GM21526 (cell line): Measurements from ENCODE around the gene POC1A.

Experiments used
- ATAC-seq: cut with Tn5 transposase; IDR thresholded peaks from one replicate; pipeline ENCODE4 v1.9.1; 2021; ENCODE audit warnings: moderate library complexity; ENCODE audit not compliant: unreplicated experiment, low FRiP score

POC1A gene

GRCh38 chr3:52132930-52133329, 21.3 kb downstream of the POC1A start:
- ATAC-seq, result no peak

GRCh38 chr3:52132041-52132440, 22.2 kb downstream of the POC1A start:
- ATAC-seq, result no peak

- no peak for ATAC-seq
These were observed 23.1 kb downstream of the POC1A start for GRCh38 chr3:52130966-52131622.

GRCh38 chr3:52128118-52128683, 26.0 kb downstream of the POC1A start:
- no peak for ATAC-seq

- ATAC-seq, result no peak
These were observed 27.7 kb downstream of the POC1A start for GRCh38 chr3:52126500-52126899.

- ATAC-seq, result no peak
These were observed 28.2 kb downstream of the POC1A start for GRCh38 chr3:52126036-52126435.

GRCh38 chr3:52124766-52125165, 29.5 kb downstream of the POC1A start:
- ATAC-seq, result no peak

GRCh38 chr3:52124126-52124525, 30.1 kb downstream of the POC1A start:
- no peak for ATAC-seq

DNA sequence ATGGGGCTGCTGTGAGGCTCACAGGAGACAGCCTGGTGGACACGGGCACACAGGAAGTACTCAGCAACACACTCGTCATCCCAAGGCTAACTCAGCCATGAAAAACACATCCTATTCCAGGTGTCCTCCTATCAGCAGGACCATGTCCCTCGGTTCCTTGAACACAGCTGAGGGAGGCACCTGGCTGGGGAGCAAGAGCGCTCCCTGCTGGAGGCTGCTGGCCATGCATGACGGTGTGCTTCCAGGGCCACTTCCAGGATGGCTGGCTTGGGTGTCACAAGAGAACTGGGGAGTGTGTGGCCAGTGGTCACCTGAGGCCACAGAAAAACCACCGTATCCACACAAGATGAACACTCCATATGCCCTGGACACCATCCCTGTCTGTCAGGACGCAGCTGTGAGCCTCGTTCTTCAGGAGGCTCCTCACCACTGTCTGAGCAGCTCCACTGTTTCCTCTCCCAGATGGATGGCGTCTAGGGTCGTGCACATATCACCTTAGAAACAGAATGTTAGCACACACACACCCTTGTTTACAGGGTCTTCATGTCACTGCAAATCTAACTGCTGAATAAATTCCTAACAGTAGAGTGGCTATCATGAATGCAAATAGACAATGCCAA, 31.0 kb downstream of the POC1A start:
- ATAC-seq, result no peak

DNA sequence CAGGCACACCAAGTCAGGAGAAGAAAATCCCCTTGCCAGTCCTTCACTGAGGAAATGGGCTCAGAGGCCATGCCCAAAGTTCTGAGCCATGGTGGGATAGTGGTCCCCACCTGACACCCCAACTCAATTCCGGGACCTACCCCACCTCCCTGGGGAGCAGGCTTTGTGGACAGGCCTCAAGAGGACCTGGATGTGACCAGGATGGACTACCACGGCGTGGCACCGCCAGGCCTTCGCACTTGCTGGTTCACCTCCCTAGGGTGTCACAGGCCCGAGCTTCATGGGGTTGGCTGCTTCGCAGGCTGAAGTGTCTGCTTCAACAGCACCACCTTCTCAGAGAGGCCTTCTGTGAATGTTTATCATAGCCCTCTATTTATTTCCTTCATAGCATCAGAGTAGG, 31.7 kb downstream of the POC1A start:
- ATAC-seq, result no peak

- ATAC-seq, result no peak
These were observed 32.4 kb downstream of the POC1A start for GRCh38 chr3:52121813-52122212.

DNA sequence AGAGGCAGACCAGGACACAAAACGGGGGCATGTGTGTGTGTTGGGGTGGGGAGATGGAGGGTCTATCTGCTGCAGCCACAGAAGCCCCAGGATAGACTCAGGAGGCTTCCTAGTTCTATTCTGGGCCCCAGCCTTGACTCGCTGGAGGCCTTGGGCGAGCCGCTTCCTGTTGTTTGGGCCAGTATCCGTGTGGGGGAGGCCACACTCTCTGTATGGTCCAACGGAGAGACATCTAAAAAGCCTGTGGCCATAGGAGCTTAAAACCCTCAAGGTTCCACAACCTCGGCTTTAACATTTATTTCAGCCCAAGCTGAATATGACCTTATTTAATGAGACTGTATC, 32.8 kb downstream of the POC1A start:
- ATAC-seq, result no peak

DNA sequence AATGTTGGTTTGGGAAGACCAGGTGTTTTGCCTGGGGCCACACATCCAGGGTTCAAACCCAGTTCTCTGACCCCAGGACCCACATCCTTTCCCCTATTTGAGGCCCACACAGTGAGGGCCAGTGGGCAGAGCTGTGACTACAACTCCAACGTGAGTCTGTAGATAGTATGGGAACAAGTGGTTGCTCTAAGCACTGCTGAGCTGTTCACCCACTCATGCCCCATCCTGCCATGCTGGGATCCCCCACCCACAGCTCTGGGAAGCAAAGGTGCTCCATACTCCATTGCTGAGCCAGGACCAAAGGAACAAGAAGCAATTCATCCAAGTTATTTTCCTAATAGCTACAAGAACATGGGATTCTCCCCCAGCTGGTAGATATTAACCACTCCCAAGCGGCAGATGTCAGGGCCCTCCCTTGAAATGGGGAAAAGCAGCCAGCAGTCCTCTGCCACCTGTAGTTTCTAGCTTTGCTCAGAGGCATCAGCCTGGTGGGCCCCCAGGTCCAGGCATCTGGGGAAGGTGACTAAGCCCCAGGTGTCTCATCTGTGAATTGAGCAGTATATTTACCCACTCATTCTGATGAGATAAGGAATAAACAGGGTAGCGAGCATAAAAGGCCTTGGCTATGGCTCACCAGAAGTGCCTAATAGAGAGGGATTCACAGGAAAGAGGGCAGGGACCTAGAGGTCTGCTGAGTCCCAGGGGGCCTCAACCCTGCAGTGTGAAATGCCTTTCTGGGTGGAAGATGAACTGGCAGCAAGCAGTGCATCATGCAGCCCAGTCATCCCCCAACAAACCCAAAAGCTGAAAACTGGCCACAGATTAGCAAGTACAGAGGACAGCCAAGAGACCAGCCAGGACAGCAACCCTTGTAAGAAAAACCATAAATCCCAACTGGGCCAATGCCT, 33.4 kb downstream of the POC1A start:
- ATAC-seq, result no peak

GRCh38 chr3:52119826-52120225, 34.4 kb downstream of the POC1A start:
- ATAC-seq, result no peak

GRCh38 chr3:52119099-52119498, 35.1 kb downstream of the POC1A start:
- ATAC-seq, result no peak

DNA sequence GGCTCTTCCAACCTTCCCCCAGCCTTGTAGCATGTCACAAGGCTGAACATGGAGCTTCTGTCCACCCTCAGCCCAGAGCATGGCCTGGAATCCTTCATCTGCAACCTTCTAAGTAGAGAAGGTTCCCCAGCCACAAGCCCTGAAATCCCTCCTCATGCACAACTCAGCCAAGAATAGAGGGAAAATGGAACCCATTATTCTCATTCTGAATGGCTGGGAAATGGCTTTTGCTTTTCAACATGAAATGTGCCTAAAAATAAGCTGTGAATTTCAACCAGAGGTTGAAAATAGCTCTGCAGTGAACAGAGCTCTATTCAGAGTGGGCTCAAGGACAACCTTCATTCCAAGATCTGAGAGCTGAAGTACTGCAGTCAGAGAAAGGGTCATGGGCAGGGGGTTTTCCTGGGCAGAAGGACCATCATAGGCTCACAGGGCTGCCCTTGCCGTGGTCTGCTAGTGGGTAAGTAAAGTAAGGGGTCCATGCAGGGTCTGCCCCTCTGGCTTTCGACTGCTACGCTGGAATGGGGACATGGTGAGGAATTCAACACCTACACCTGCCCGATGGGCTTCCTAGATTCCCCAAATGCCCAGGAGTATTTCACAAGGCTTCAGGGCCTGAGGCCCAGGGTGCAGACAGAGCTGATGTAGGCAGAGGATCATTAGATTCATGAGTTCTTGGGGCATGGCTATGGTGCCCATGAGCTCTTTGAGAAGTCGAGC, 35.9 kb downstream of the POC1A start:
- ATAC-seq, result no peak

DNA sequence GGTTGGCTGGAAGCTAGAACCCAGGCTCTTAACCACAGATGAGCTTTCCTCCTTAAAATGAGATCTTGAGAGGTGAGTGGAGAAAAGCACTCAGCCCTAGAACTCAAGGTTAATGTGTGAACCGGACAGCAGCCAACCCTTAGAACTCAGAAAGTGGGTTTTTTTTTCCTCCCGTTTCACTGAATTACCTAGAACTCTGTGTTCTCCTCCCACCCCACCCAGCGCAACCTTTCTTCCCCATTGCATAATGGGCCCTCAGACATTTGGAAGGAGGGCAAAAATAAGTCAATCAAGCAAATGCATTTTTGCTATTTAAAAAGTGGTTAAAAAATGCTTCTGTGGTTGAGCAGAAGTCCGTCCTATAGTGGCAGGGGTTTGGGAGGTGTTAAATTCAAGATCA, 36.7 kb downstream of the POC1A start:
- ATAC-seq, result no peak

- no peak for ATAC-seq
These were observed 42.2 kb downstream of the POC1A start for GRCh38 chr3:52112056-52112455.

DNA sequence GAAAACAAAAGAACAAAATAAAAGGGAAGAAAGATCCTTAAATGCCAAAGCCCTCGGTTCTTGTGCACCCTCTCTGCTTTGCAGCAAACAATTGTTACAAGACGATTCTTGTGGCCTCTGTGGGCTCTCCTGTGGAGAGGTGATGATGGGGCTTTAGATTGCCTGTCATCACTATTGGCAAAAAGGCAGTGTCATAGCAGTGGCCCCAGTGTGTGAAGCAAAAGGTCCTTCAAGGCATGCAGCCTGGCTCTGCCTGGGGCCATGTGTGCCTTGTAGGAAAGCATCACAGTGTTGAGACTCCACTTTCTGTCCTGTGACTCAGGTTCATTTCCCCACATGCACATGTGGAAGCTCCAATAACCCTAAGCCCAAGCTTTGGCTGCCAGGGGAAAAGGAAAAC, 43.7 kb downstream of the POC1A start:
- ATAC-seq, result no peak

DNA sequence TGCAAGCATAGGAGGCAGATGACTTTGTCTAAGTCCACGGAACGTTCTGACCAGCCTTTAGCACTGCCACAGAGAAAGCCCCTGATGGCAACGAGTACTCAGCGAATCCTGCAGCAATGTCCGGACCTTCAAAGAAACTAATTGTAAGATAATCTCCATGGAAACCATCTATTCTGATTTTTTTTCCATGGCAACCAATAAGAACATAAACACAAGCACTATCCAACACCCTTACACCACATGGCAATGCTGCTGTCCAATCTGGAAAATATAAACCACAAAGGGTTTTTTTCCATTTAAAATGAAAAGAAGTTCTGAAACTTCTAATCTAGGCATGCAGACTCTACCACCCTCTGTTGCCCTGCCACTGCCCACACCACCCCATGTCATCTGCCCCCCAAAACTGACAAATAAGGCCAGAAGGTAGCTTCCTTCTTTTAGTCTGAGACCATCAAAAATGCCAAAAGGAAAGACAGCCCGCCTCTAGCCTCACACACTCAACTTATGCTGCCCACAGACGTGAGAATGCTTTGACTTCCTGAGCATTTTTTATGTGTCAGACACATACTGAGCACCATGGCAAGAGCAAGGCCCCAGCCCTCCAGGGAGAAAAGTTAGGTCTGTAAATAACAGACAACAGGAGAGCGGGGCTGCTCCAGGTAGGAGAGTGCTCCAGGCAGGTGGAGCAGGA, 44.5 kb downstream of the POC1A start:
- no peak for ATAC-seq
